GM23248 (cell line): ENCODE measurements around the gene DAAM1. TPM values are rescaled to one million over a fixed set of nuclear protein-coding genes. Genes with fewer than 3 reads are reported as not detected.

Source experiments
- DNase-seq: peaks from one replicate; pipeline ENCODE4 v3.0.0-alpha.2; 2015
- H2AFZ ChIP-seq: fragments of 200-600 bp; sonication (generic); 2 replicates; pipeline ENCODE4 v1.6.1; 2016; ENCODE audit warnings: antibody characterized with exemption
- H3F3A ChIP-seq: fragments of 200-600 bp; sonication (generic); 2 replicates; pipeline ENCODE4 v1.6.1; 2016; ENCODE audit warnings: mild to moderate bottlenecking, antibody characterized with exemption, mixed run types; ENCODE audit not compliant: insufficient read depth
- H3K27ac ChIP-seq: fragments of 200-600 bp; sonication (generic); 2 replicates; pipeline ENCODE4 v1.5.1; 2016; ENCODE audit warnings: mild to moderate bottlenecking
- H3K27me3 ChIP-seq: fragments of 200-600 bp; sonication (generic); replicated peaks from 2 replicates; pipeline ENCODE4 v1.6.1; 2016; ENCODE audit warnings: mild to moderate bottlenecking; ENCODE audit not compliant: insufficient read depth
- H3K36me3 ChIP-seq: fragments of 200-600 bp; sonication (generic); 2 replicates; pipeline ENCODE4 v1.6.1; 2016; ENCODE audit warnings: low read depth, mild to moderate bottlenecking
- H3K4me1 ChIP-seq: fragments of 200-600 bp; sonication (generic); 2 replicates; pipeline ENCODE4 v1.6.1; 2016; ENCODE audit warnings: mild to moderate bottlenecking; ENCODE audit not compliant: insufficient read depth
- H3K4me2 ChIP-seq: fragments of 200-600 bp; sonication (generic); one replicate; pipeline ENCODE4 v1.6.1; 2016; ENCODE audit warnings: mild to moderate bottlenecking; ENCODE audit not compliant: unreplicated experiment
- H3K4me3 ChIP-seq: fragments of 200-600 bp; sonication (generic); 2 replicates; pipeline ENCODE4 v1.5.1; 2016; ENCODE audit warnings: mild to moderate bottlenecking
- H3K79me2 ChIP-seq: fragments of 200-600 bp; sonication (generic); 2 replicates; pipeline ENCODE4 v1.6.1; 2016; ENCODE audit warnings: mild to moderate bottlenecking; ENCODE audit not compliant: insufficient read depth
- H3K9ac ChIP-seq: fragments of 200-600 bp; sonication (generic); 2 replicates; pipeline ENCODE4 v1.6.1; 2016; ENCODE audit warnings: mild to moderate bottlenecking
- H3K9me2 ChIP-seq: fragments of 200-600 bp; sonication (generic); 2 replicates; pipeline ENCODE4 v1.6.1; 2016; ENCODE audit warnings: mixed run types, mild to moderate bottlenecking, moderate library complexity; ENCODE audit not compliant: insufficient read depth
- H3K9me3 ChIP-seq: fragments of 200-600 bp; sonication (generic); one replicate; pipeline ENCODE4 v1.6.1; 2017; ENCODE audit warnings: low read depth
- H4K20me1 ChIP-seq: fragments of 200-600 bp; sonication (generic); 2 replicates; pipeline ENCODE4 v1.6.0; 2016; ENCODE audit not compliant: insufficient read depth
- EZH2 ChIP-seq: fragments of 200-600 bp; sonication (generic); IDR thresholded peaks from 2 replicates; pipeline ENCODE4 v1.6.1; 2018; ENCODE audit warnings: antibody characterized with exemption, mild to moderate bottlenecking; ENCODE audit not compliant: insufficient read depth, poor library complexity, severe bottlenecking
- EZH2phosphoT487 ChIP-seq: fragments of 200-600 bp; sonication (generic); IDR thresholded peaks from 2 replicates; pipeline ENCODE4 v1.6.1; 2018; ENCODE audit warnings: antibody characterized with exemption, moderate library complexity, mild to moderate bottlenecking, low read depth; ENCODE audit not compliant: insufficient read depth
- WGBS, 2 experiments: methylation state at CpG; one replicate each; pipeline ENCODE4 v1.1.6; 2015 to 2017; ENCODE audit warnings: low lambda C conversion rate in 2 of 2, low coverage in 1 of 2; ENCODE audit errors: missing lambda C conversion rate in 2 of 2; 5-methylcytosine and 5-hydroxymethylcytosine counted together
- in situ Hi-C: fragments of 300-500 bp; cut with MboI; formaldehyde crosslinking; loops from 2 replicates; pipeline ENCODE4 v1.15.0; 2020
- polyA plus RNA-seq: library from polyadenylated mRNA; unstranded; fragments of >200 nt; fragmentation: Nextera tagmentation; extraction: Ambion mirVana; gene quantifications from 2 replicates; pipeline ENCODE4 v1.2.1, GENCODE V29; 2016
- total RNA-seq: library from RNA; depleted of rRNA; stranded (reverse); fragments of >200 nt; shearing (Covaris generic); gene quantifications from 2 replicates; pipeline ENCODE4 v1.2.3, GENCODE V29; 2014

Gene DAAM1
- total and polyA plus RNA-seq, 2 experiments from 2014 or later: 17.4 to 17.5 TPM

DNA sequence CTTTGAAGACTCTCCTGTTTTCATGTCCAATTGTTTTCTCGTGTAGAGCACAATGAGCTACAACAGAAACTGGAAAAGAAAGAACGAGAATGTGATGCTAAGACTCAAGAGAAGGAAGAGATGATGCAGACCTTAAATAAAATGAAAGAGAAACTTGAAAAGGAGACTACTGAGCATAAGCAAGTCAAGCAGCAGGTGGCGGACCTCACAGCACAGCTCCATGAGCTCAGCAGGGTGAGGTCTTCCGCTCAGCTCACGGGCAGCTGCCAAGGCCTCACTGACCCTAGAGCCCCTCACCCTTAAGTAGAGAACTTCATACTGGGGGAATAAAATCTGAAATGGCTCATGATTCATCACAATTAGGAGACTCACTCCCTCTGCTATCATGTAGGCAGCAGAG lies 142.0 kb downstream of the DAAM1 start:
- peaks cover 37% of the 10 kb centered on the region for H3F3A ChIP-seq
- in situ Hi-C loops: no loop called here
- no peak overlapping the region for H2AFZ ChIP-seq
- H3K9ac ChIP-seq: no peak overlapping the region
- H3K79me2 ChIP-seq: no peaks in the 10 kb centered on the region
- H3K9me3 ChIP-seq: no peaks in the 10 kb centered on the region
- no peak for TF ChIP-seq EZH2
- no peak for TF ChIP-seq EZH2phosphoT487
- no peak overlapping the region for H3K27ac ChIP-seq
- no peaks in the 10 kb centered on the region for H3K9me2 ChIP-seq
- 96 to 98% methylated on average over 5 of the region's 5 CpGs for WGBS, 2 experiments
- peaks cover 18% of the 10 kb centered on the region for H3K36me3 ChIP-seq
- no peaks in the 10 kb centered on the region for H3K27me3 ChIP-seq
- H4K20me1 ChIP-seq: no peaks in the 10 kb centered on the region
- no peak for DNase-seq
- no peak overlapping the region for H3K4me3 ChIP-seq
- H3K4me2 ChIP-seq: no peak overlapping the region
- peaks cover 42% of the 10 kb centered on the region for H3K4me1 ChIP-seq

DNA sequence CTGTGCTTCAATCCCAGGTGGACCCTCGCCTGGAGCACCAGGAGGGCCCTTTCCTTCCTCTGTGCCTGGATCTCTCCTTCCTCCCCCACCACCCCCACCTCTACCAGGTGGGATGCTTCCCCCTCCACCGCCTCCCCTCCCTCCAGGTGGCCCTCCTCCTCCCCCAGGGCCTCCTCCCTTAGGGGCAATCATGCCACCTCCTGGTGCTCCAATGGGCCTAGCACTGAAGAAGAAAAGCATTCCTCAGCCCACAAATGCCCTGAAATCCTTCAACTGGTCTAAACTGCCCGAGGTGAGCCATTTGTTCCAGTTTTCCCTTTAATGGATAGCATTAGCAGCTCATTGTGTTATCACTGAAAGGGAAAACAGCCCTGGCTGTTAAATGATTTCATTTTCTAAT lies 142.8 kb downstream of the DAAM1 start:
- Histone ChIP-seq H3K9me3 (no peaks in the 10 kb centered on the region), H3K9me2 (no peaks in the 10 kb centered on the region), H3K4me3 (no peak overlapping the region), H3K36me3 (peaks cover 18% of the 10 kb centered on the region), H3K4me1 (peaks cover 42% of the 10 kb centered on the region), H2AFZ (no peak overlapping the region), H3K9ac (no peak overlapping the region), H3K27me3 (no peaks in the 10 kb centered on the region), H4K20me1 (no peaks in the 10 kb centered on the region), H3K4me2 (no peak overlapping the region), H3K79me2 (no peaks in the 10 kb centered on the region), H3K27ac (no peak overlapping the region), H3F3A (peaks cover 35% of the 10 kb centered on the region)
- WGBS, 2 experiments: 88 to 93% methylated on average over 2 to 3 of the region's 3 CpGs
- no peak for DNase-seq
- TF ChIP-seq EZH2phosphoT487: no peak
- TF ChIP-seq EZH2: no peak
- in situ Hi-C loops: no loop called here

DNA sequence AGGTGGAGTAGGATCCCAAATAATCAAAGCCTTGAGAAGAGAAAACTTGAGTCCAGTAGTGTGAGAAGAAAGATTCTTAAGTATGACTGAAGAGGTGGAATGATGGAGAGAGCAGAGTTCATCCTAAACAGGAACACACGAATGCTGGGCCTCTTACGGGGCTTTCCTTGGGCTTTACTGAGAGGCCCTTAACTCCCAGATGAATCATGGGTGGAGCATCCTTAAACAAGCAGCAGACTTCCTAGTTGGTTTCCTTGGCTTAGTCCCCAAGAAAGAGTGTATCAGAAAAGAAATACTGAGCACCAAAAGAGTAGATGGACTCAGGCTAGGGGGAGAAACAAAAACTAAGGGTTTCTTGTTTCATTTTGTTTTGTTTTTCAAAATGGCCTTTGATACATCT lies 144.3 kb downstream of the DAAM1 start:
- Histone ChIP-seq H3K27me3 (no peaks in the 10 kb centered on the region), H3K9me2 (no peaks in the 10 kb centered on the region), H2AFZ (peak overlapping the region; percentile 42; the same call in 1 of the 2 replicates), H3K79me2 (no peaks in the 10 kb centered on the region), H3K27ac (peak overlapping the region; percentile 87), H3K36me3 (peaks cover 14% of the 10 kb centered on the region), H4K20me1 (no peaks in the 10 kb centered on the region), H3K4me3 (0 out of 2 replicates have a peak overlapping the region, but pooled peaks have one; percentile 8), H3K4me1 (peaks cover 53% of the 10 kb centered on the region), H3K9ac (peak overlapping the region; percentile 57), H3K9me3 (no peaks in the 10 kb centered on the region), H3K4me2 (peak overlapping the region; percentile 72), H3F3A (peaks cover 43% of the 10 kb centered on the region)
- peak; percentile 93 for DNase-seq
- WGBS, 2 experiments: 3 to 5% methylated on average over 2 of the region's 2 CpGs
- TF ChIP-seq EZH2phosphoT487 (no peak), EZH2 (no peak)
- in situ Hi-C loops: no loop called here

DNA sequence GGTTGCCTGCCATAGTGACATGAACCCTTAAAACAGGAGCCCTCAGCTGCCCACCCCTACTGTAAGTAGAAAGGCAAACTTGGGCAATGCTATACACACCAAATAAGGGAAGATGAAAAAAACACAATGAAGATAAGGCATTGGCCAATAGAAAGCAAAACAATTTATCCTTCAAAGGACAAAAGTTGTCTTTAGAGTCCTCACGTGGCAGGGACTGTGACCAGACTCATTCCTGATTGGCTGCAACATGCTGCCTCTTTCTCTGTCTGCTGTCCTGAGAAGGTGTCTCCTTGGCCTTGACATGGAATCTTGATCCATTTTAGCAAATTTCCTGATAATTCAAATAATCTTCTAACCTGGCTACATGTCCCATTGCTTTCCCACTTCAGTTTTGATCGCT lies 144.8 kb downstream of the DAAM1 start:
- no peak for DNase-seq
- Histone ChIP-seq H3K27me3 (no peaks in the 10 kb centered on the region), H3K36me3 (peaks cover 14% of the 10 kb centered on the region), H2AFZ (no peak overlapping the region), H3K27ac (peak overlapping the region; percentile 87), H3K9ac (peak overlapping the region; percentile 57), H3K9me3 (no peaks in the 10 kb centered on the region), H4K20me1 (no peaks in the 10 kb centered on the region), H3K4me3 (no peak overlapping the region), H3F3A (peaks cover 48% of the 10 kb centered on the region), H3K4me2 (peak overlapping the region; percentile 72), H3K4me1 (peaks cover 58% of the 10 kb centered on the region), H3K79me2 (no peaks in the 10 kb centered on the region), H3K9me2 (no peaks in the 10 kb centered on the region)
- in situ Hi-C loops: no loop called here
- 55 to 56% methylated on average over 2 of the region's 2 CpGs for WGBS, 2 experiments
- TF ChIP-seq EZH2: no peak
- no peak for TF ChIP-seq EZH2phosphoT487

DNA sequence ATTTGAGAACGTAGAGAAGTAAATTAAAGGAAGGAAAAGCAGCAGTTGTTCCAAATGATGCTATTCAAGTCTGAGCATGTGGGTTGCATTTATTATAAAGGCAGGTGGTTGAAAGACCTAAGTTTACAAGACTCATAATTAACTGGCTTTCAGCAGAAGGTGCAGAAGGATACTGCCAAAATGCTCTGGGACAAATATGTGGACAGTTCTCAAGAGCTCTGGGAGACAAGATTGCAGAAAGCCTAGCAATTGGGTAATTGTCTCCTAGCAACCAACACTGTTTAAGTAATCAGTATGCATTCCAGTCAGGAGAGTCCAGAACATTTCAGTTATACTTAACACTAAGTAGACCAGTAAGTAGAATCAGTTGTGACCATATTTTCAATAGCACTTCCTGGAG lies 145.2 kb downstream of the DAAM1 start:
- Histone ChIP-seq H3F3A (peaks cover 53% of the 10 kb centered on the region), H3K4me3 (no peak overlapping the region), H3K4me2 (peak overlapping the region; percentile 72), H3K9me2 (no peaks in the 10 kb centered on the region), H3K79me2 (no peaks in the 10 kb centered on the region), H3K36me3 (peaks cover 14% of the 10 kb centered on the region), H4K20me1 (no peaks in the 10 kb centered on the region), H3K27me3 (no peaks in the 10 kb centered on the region), H3K9ac (peak overlapping the region; percentile 59), H3K27ac (peak overlapping the region; percentile 87), H2AFZ (no peak overlapping the region), H3K4me1 (peaks cover 55% of the 10 kb centered on the region), H3K9me3 (no peaks in the 10 kb centered on the region)
- peak; percentile 96 for DNase-seq
- in situ Hi-C loops: no loop called here
- WGBS, 2 experiments: 59 to 63% methylated on average over 1 of the region's 1 CpG
- no peak for TF ChIP-seq EZH2
- TF ChIP-seq EZH2phosphoT487: no peak
